Duodenal mucosa (tissue), 2 donors: Measurements from ENCODE around the gene FGD6.

Experiments
- H3K27ac ChIP-seq: one replicate; pipeline ENCODE4 v1.7.0; 2013; ENCODE audit warnings: low read depth, low read length
- H3K27me3 ChIP-seq, 2 donors: one replicate each; pipeline ENCODE4 v1.7.0; 2013; ENCODE audit warnings: low read length in 2 of 2, control low read depth in 1 of 2; ENCODE audit not compliant: insufficient read depth in 2 of 2, control insufficient read depth in 1 of 2
- H3K36me3 ChIP-seq, 2 donors: one replicate each; pipeline ENCODE4 v1.7.0; 2013; ENCODE audit warnings: low read length in 2 of 2, control low read depth in 1 of 2; ENCODE audit not compliant: insufficient read depth in 2 of 2, control insufficient read depth in 1 of 2
- H3K4me1 ChIP-seq, 2 donors: one replicate each; pipeline ENCODE4 v1.7.0; 2013; ENCODE audit warnings: low read length in 2 of 2, control low read depth in 1 of 2; ENCODE audit not compliant: insufficient read depth in 2 of 2, control insufficient read depth in 1 of 2
- H3K4me3 ChIP-seq, 2 donors: one replicate each; pipeline ENCODE4 v1.7.0; 2013; ENCODE audit warnings: low read length in 2 of 2, low read depth in 1 of 2
- H3K9ac ChIP-seq, 2 donors: one replicate each; pipeline ENCODE4 v1.7.0; 2013; ENCODE audit warnings: low read length in 2 of 2, low read depth in 1 of 2
- H3K9me3 ChIP-seq, 2 donors: one replicate each; pipeline ENCODE4 v1.7.0; 2013; ENCODE audit warnings: low read length in 2 of 2, control low read depth in 1 of 2; ENCODE audit not compliant: control insufficient read depth in 1 of 2

Gene FGD6

DNA sequence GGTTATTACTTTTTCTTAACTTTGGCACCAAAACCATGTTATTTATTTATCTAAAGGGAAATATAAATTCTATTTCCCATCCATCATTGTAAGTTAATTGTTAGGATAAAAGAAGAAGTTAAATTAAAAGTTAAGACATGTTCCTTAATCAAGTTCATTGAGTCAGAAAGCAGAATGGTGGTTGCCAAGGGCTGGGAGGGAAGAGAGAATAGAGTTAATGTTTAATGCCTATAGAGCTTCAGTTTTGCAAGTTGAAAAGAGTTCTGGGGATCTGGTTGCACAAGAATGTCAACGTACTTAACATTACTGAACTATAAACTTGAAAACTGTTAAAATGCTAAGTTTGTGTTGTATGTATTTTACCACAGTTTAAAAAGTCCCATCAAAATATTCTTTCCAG is 80.7 kb downstream of the FGD6 start:
- H3K4me3 ChIP-seq, result no peak overlapping the region
- no peaks in the 10 kb centered on the region for H3K9me3 ChIP-seq
- no peaks in the 10 kb centered on the region for H3K4me1 ChIP-seq
- H3K27ac ChIP-seq, result no peak overlapping the region
- peaks cover 3 to 5% of the 10 kb centered on the region in 2 donors for H3K36me3 ChIP-seq
- no peaks in the 10 kb centered on the region for H3K27me3 ChIP-seq
- H3K9ac ChIP-seq, result no peak overlapping the region

DNA sequence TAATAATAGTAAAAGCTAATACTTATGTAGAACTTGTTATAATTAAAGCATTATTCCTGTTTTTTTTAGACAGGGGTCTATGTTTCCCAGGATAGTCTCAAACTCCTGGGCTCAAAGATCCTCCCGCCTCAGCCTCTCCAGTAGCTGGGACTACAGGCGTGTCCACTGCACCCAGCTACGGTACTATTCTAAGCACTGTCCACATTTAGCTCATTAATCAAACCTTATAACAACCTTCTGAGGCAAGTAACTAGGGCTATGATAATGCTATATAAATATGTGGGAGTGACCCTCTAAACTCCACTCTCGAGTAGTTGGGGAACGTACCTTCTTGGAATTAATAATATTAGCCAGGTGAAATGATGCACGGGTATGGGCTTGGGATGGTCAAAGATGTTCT is 83.2 kb downstream of the FGD6 start:
- Histone ChIP-seq H3K4me1 (no peaks in the 10 kb centered on the region), H3K27me3 (no peaks in the 10 kb centered on the region), H3K36me3 (peaks cover 3 to 5% of the 10 kb centered on the region in 2 donors), H3K9me3 (no peaks in the 10 kb centered on the region), H3K4me3 (no peak overlapping the region), H3K27ac (no peak overlapping the region), H3K9ac (no peak overlapping the region)

GRCh38 chr12:95131589-95132340 is 85.5 kb downstream of the FGD6 start:
- no peaks in the 10 kb centered on the region for H3K4me1 ChIP-seq
- H3K27me3 ChIP-seq, result no peaks in the 10 kb centered on the region
- no peaks in the 10 kb centered on the region for H3K9me3 ChIP-seq
- no peak overlapping the region for H3K4me3 ChIP-seq
- no peak overlapping the region for H3K27ac ChIP-seq
- H3K36me3 ChIP-seq, result peaks cover 3 to 5% of the 10 kb centered on the region in 2 donors
- no peak overlapping the region for H3K9ac ChIP-seq

DNA sequence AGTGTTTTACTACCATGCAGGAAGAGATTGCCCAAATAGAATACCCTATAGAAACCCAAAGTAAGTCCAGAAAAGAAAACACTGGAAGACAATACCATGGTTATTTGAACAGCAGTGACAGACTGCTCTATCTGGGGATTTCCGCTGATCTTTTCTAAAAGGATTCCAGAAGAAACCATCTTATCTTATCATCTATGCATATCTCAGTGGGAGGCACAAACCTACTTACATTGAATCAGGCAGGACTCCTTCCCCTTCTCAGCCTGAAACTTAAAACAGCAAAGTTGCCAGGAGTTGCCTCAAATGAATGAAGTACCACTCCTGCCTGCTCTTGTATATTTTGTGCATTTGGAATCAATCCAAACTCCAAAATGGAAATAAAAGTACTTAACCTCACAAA is 87.2 kb downstream of the FGD6 start:
- H3K4me1 ChIP-seq, result no peaks in the 10 kb centered on the region
- no peak overlapping the region for H3K27ac ChIP-seq
- no peak overlapping the region for H3K4me3 ChIP-seq
- peaks cover 3 to 5% of the 10 kb centered on the region in 2 donors for H3K36me3 ChIP-seq
- H3K9me3 ChIP-seq, result no peaks in the 10 kb centered on the region
- H3K9ac ChIP-seq, result no peak overlapping the region
- no peaks in the 10 kb centered on the region for H3K27me3 ChIP-seq

GRCh38 chr12:95129115-95129514 is 88.2 kb downstream of the FGD6 start:
- no peaks in the 10 kb centered on the region for H3K4me1 ChIP-seq
- H3K9ac ChIP-seq, result no peak overlapping the region
- no peaks in the 10 kb centered on the region for H3K27me3 ChIP-seq
- peaks cover 0 to under 1% of the 10 kb centered on the region in 2 donors for H3K36me3 ChIP-seq
- no peak overlapping the region for H3K27ac ChIP-seq
- no peak overlapping the region for H3K4me3 ChIP-seq
- H3K9me3 ChIP-seq, result no peaks in the 10 kb centered on the region

DNA sequence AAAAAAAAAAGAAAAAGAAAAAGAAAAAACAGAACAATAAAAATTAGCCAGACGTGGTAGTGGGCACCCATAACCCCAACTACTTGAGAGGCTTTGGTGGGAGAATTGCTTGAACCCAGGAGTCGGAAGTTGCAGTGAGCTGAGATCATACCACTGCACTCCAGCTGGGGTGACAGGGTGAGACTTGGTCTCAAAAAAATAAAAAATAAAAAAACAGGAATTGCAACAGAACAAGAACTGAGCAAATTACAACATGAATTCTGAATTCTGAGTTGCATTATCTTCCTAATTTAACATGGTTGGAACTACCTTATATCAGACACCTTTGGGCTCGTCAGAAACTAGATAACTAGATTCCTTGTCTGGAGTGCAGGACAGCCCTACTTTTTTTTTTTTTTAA is 90.5 kb downstream of the FGD6 start:
- Histone ChIP-seq H3K9me3 (no peaks in the 10 kb centered on the region), H3K27me3 (no peaks in the 10 kb centered on the region), H3K4me1 (no peaks in the 10 kb centered on the region), H3K27ac (no peak overlapping the region), H3K4me3 (no peak overlapping the region), H3K36me3 (no peaks in the 10 kb centered on the region), H3K9ac (no peak overlapping the region)

DNA sequence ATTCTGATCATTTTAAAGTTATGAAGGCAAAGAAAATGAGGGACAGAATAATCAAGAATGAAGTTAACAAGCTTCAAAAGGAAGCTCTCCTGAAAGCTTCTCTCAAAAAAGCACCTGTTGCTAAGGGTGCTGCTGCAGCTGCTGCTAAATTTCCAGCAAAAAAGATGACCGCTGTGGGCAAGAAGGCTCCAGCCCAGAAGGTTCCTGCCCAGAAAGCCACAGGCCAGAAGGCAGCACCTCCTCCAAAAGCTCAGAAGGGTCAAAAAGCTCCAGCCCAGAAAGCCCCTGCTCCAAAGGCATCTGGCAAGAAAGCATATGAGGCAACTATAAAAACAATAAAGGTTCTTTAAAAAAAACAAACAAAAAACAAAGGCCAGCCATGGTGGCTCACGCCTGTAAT is 91.2 kb downstream of the FGD6 start:
- Histone ChIP-seq H3K4me3 (no peak overlapping the region), H3K36me3 (no peaks in the 10 kb centered on the region), H3K9ac (no peak overlapping the region), H3K4me1 (no peaks in the 10 kb centered on the region), H3K27ac (no peak overlapping the region), H3K9me3 (no peaks in the 10 kb centered on the region), H3K27me3 (no peaks in the 10 kb centered on the region)

GRCh38 chr12:95124106-95124505 is 93.2 kb downstream of the FGD6 start:
- Histone ChIP-seq H3K4me1 (no peaks in the 10 kb centered on the region), H3K4me3 (no peak overlapping the region), H3K27me3 (no peaks in the 10 kb centered on the region), H3K27ac (no peak overlapping the region), H3K9me3 (no peaks in the 10 kb centered on the region), H3K36me3 (no peaks in the 10 kb centered on the region), H3K9ac (no peak overlapping the region)

GRCh38 chr12:95118788-95119179 is 98.5 kb downstream of the FGD6 start:
- Histone ChIP-seq H3K4me1 (peaks cover 0 to 4% of the 10 kb centered on the region in 2 donors), H3K36me3 (no peaks in the 10 kb centered on the region), H3K4me3 (no peak overlapping the region), H3K27me3 (no peaks in the 10 kb centered on the region), H3K27ac (no peak overlapping the region), H3K9ac (no peak overlapping the region), H3K9me3 (no peaks in the 10 kb centered on the region)

GRCh38 chr12:95118138-95118787 is 99.0 kb downstream of the FGD6 start:
- Histone ChIP-seq H3K9me3 (no peaks in the 10 kb centered on the region), H3K27ac (no peak overlapping the region), H3K9ac (no peak overlapping the region), H3K27me3 (no peaks in the 10 kb centered on the region), H3K4me3 (no peak overlapping the region), H3K4me1 (peaks cover 0 to 4% of the 10 kb centered on the region in 2 donors), H3K36me3 (no peaks in the 10 kb centered on the region)
